ENCODE results near the gene MT1E. TPM values are rescaled to one million over a fixed set of nuclear protein-coding genes. Genes with fewer than 3 reads are reported as not detected.

MT1E gene
- total and polyA plus RNA-seq, 2 of the 8 experiments (the other 6 are each of a cell fraction or from before 2014, with no cell fraction given) = 7.9 to 117 TPM

- TF ChIP-seq CHD7 (IDR thresholded peaks at IDR 0.05; ENCODE audit: insufficient replicate concordance, low read length) = no peak
- TF ChIP-seq CBX5 (IDR thresholded peaks at IDR 0.05; ENCODE audit: low read depth, low read length) = no peak
- TF ChIP-seq RAD21 (IDR thresholded peaks at IDR 0.05 in 1 of 2, conservative IDR thresholded peaks at IDR 0.05 in 1 of 2; ENCODE audit: low read depth in 2 of 2, low read length in 2 of 2) = peak; percentile 59 to 67
- TF ChIP-seq ASH2L (IDR thresholded peaks at IDR 0.05; ENCODE audit: low read length) = no peak
- TF ChIP-seq SIN3A (conservative IDR thresholded peaks at IDR 0.05 in 1 of 2, IDR thresholded peaks at IDR 0.05 in 1 of 2; ENCODE audit: low read depth in 1 of 2, low read length in 2 of 2) = 0 out of 4 replicates have a peak, but pooled peaks of 1 of the 2 experiments have one; percentile 29
- no peak for TF ChIP-seq BCL11A (IDR thresholded peaks at IDR 0.05; ENCODE audit: low read depth in 2 of 2, low read length in 2 of 2)
- TF ChIP-seq SRF (IDR thresholded peaks at IDR 0.05; ENCODE audit: low read depth, low read length) = no peak
- no peak for TF ChIP-seq RBBP5 (IDR thresholded peaks at IDR 0.05; ENCODE audit: borderline replicate concordance, low read depth, low read length)
- no peak for TF ChIP-seq RXRA (IDR thresholded peaks at IDR 0.05; ENCODE audit: insufficient read depth, low read depth, low read length)
Observed at GRCh38 chr16:56603589-56603988, 22.0 kb upstream of the MT1E start (continued).
